ENCODE measurements around the gene WDR18. TPM values are rescaled to one million over a fixed set of nuclear protein-coding genes. Genes with fewer than 3 reads are reported as not detected.

WDR18 gene
- total RNA-seq, 1 experiment from 2014 or later, result 94.7 TPM

- Histone ChIP-seq H3K9ac (ENCODE audit: extremely low read depth, insufficient read length, low read length) (no peak overlapping the region), H2AK5ac (ENCODE audit: insufficient read length, low read length) (no peak overlapping the region), H4K5ac (ENCODE audit: insufficient read length, low read depth, low read length) (no peak overlapping the region), H3K4ac (ENCODE audit: low read depth, low read length) (no peak overlapping the region), H3K4me2 (ENCODE audit: insufficient read depth, insufficient read length, low read length) (no peak overlapping the region), H3K4me1 (ENCODE audit: insufficient read depth, low read length) (no peaks in the 10 kb centered on the region), H3K18ac (ENCODE audit: insufficient read length, low read depth, low read length) (no peak overlapping the region), H2BK120ac (ENCODE audit: low read depth, low read length, poor library complexity, severe bottlenecking) (no peak overlapping the region), H3T11ph (ENCODE audit: low read length) (no peak overlapping the region), H3K56ac (ENCODE audit: insufficient read length, low read depth, low read length) (no peak overlapping the region), H3K14ac (ENCODE audit: insufficient read depth, low read length) (no peak overlapping the region), H2AFZ (ENCODE audit: low read length) (no peak overlapping the region), H4K91ac (ENCODE audit: insufficient read length, low read depth, low read length) (no peak overlapping the region), H2BK12ac (ENCODE audit: insufficient read length, low read depth, low read length) (no peak overlapping the region), H3K79me2 (ENCODE audit: insufficient read depth, low read length) (peaks cover 10% of the 10 kb centered on the region; the same call in 1 of the 2 replicates), H3K23ac (ENCODE audit: insufficient read length, low read depth, low read length) (no peak overlapping the region), H2BK5ac (ENCODE audit: insufficient read length, low read length) (no peak overlapping the region), H4K20me1 (ENCODE audit: control insufficient read depth, insufficient read depth, insufficient read length) (no peaks in the 10 kb centered on the region), H2BK15ac (ENCODE audit: low read depth, low read length) (no peak overlapping the region), H2BK20ac (ENCODE audit: low read depth, low read length, poor library complexity, severe bottlenecking) (no peak overlapping the region), H3K27me3 (ENCODE audit: insufficient read depth, low read length) (no peaks in the 10 kb centered on the region), H3K23me2 (ENCODE audit: insufficient read length, low read depth, low read length, poor library complexity, severe bottlenecking) (no peaks in the 10 kb centered on the region), H3K9me3 (ENCODE audit: control insufficient read depth, low read depth, low read length) (no peaks in the 10 kb centered on the region), H3K27ac (ENCODE audit: insufficient read length, low read depth, low read length) (no peak overlapping the region), H3K79me1 (ENCODE audit: insufficient read depth, low read depth, low read length, poor library complexity, severe bottlenecking) (peaks cover 2% of the 10 kb centered on the region), H4K8ac (replicated peaks; ENCODE audit: insufficient read length, low read depth, low read length) (no peak overlapping the region)
- WGBS (ENCODE audit: extremely low coverage, insufficient read length, low lambda C conversion rate), result no CpG with 5 or more reads among the region's 10 CpGs
- DNase-seq, result no peak
- peaks cover 10 to 50% (median 37%) of the 10 kb centered on the region in 3 experiments; a peak in 6 of 7 replicates for H3K36me3 Mint-ChIP-seq (ENCODE audit: insufficient read depth in 1 of 3, low read depth in 3 of 3)
- no peaks in the 10 kb centered on the region for H3K9me3 Mint-ChIP-seq
- TF ChIP-seq, protein P1, sequence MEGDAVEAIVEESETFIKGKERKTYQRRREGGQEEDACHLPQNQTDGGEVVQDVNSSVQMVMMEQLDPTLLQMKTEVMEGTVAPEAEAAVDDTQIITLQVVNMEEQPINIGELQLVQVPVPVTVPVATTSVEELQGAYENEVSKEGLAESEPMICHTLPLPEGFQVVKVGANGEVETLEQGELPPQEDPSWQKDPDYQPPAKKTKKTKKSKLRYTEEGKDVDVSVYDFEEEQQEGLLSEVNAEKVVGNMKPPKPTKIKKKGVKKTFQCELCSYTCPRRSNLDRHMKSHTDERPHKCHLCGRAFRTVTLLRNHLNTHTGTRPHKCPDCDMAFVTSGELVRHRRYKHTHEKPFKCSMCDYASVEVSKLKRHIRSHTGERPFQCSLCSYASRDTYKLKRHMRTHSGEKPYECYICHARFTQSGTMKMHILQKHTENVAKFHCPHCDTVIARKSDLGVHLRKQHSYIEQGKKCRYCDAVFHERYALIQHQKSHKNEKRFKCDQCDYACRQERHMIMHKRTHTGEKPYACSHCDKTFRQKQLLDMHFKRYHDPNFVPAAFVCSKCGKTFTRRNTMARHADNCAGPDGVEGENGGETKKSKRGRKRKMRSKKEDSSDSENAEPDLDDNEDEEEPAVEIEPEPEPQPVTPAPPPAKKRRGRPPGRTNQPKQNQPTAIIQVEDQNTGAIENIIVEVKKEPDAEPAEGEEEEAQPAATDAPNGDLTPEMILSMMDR (conservative IDR thresholded peaks at IDR 0.05), result no peak
- H3K27me3 Mint-ChIP-seq (ENCODE audit: low read depth), result no peaks in the 10 kb centered on the region
- H3K4me3 Mint-ChIP-seq, result no peak overlapping the region
- no peak overlapping the region for H3K27ac Mint-ChIP-seq
- peaks cover 8 to 11% of the 10 kb centered on the region in 2 experiments; a peak in 2 of 4 replicates for H3K4me1 Mint-ChIP-seq
These were observed 48.0 kb upstream of the WDR18 start for GRCh38 chr19:936175-936546.

Measured in H9 (cell line).